NCI-H2029 treated with DMSO at 0.1 percent for 48 hours (cell line): Measurements from ENCODE around the gene GSK3B.
"Not testable (repeated sequence)": the region's sequence is repeated elsewhere in the genome, so short reads cannot be mapped to it uniquely, and the experiment has no call there.

ENCODE experiments used
- DNase-seq: peaks from one replicate; lab custom pipeline; 2025; lab: John Stamatoyannopoulos, UW

Gene GSK3B

DNA sequence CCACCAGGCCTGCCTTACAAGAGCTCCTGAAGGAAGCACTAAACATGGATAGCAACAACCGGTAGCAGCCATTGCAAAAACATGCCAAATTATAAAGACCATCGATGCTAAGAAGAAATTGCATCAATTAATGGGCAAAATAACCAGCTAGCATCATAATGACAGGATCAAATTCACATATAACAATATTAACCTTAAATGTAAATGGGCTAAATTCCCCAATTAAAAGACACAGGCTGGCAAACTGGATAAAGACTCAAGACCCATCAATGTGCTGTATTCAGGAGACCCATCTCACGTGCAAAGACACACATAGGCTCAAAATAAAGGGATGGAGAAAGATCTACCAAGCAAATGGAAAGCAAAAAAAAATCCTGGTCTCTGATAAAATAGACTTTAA is 88.5 kb downstream of the GSK3B start:
- DNase-seq: not testable (repeated sequence)

DNA sequence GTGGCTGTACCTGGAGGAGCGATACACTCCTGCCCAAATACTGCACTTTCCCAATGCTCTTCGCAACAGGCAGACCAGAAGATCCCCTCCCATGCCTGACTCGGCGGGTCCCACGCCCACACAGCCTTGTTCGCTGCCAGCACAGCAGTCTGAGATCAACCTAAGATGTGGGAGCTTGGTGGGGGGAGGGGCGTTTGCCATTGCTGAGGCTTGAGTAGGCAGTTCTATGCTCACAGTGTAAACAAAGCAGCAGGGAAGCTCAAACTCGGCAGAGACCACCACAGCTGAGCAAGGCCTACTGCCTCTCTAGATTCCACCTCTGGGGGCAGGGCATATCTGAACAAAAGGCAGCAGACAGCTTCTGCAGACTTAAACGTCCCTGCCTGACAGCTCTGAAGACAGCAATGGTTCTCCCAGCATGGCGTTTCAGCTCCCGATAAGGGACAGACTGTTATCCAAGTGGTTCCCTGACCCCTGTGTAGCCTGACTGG is 90.2 kb downstream of the GSK3B start:
- DNase-seq: not testable (repeated sequence)

DNA sequence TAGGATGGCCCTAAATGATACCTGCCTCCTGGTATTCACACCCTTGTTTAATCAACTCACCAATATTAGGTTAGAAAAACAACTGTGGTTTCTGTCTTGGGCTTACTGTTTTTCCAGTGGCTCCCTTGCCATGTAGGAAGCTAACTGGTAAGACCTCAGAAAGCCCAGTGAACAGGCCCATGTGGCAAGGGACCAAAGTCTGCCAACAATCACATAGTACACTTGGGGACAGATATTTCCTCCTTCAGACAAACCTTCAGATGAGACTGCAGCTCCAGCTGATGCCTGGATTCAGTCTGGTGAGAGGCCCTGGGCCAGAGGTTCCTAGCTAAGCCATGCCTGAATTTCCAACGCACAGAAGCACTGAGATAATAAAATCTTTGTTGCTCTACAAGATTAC is 96.1 kb downstream of the GSK3B start:
- no peak for DNase-seq

DNA sequence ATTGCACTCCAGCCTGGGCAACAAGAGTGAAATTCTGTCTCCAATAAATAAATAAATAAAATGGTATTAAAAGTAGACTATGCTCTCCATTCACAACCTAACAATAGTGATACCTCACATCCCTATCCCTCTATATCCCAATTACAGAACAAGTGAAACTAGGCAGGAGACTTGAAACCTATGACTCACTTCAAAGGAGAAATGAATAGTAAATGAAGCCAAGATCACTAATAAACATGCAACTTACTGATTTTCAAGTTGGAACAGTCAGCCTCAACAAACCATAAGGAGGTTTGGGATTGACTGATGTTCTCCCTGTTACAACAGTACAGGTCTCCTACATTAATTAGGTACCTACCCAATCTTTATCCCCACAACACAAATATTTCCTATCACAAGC is 103.4 kb downstream of the GSK3B start:
- no peak for DNase-seq

DNA sequence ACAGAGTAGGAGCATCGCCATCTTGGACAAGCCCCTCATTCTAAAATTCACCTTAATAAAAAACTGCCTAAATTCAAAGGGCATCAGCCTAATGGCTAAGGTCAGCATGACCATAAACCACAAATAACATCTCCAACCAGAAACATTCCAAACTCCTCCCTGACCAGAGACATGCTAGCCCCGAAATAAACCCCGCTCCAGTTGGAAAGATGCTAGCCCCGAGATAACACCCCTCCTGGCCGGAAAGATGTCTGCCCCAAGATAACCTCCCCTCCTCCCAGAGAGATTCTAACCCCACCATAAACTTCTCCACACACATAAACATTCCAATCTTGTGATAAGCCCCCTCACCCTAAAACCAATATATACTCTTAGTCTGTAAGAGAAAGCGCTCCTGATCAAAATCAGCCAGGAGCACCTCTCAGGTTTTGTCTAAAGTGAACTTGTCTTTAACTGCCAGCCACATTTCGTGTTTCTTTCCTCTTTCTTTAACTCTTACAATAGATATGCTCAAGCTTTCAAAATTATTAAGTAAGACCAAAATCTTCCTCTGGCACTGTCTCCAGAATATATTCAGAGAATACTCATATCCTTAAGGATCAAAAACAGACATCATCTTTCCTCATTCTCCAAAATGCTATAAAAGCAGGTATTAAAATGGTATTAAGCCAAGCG is 104.1 kb downstream of the GSK3B start:
- DNase-seq: no peak

DNA sequence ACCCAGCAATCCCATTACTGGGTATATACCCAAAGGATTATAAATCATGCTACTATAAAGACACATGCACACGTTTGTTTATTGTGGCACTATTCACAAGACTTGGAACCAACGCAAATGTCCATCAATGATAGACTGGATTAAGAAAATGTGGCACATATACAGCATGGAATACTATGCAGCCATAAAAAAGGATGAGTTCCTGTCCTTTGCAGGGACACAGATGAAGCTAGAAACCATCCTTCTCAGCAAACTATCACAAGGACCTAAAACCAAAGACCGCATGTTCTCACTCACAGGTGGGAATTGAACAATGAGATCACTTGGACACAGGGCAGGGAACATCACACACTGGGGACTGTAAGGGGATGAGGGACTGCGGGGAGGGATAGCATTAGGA is 107.4 kb downstream of the GSK3B start:
- DNase-seq: not testable (repeated sequence)

DNA sequence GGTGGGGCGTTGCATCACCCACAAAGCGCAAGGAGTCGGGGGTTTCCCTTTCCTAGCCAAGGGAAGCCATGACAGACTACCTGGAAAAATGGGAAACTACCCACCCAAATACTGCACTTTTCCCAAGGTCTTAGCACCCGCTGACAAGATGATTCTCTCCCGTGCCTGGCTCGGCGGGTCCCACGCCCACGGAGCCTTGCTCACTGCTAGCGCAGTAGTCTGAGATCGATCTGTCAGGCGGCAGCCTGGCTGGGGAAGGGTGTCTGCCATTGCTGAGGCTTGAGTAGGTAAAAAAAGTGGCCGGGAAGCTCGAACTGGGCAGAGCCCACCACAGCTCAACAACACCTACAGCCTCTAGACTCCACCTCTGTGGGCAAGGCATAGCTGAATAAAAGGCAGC is 112.9 kb downstream of the GSK3B start:
- DNase-seq: no peak

DNA sequence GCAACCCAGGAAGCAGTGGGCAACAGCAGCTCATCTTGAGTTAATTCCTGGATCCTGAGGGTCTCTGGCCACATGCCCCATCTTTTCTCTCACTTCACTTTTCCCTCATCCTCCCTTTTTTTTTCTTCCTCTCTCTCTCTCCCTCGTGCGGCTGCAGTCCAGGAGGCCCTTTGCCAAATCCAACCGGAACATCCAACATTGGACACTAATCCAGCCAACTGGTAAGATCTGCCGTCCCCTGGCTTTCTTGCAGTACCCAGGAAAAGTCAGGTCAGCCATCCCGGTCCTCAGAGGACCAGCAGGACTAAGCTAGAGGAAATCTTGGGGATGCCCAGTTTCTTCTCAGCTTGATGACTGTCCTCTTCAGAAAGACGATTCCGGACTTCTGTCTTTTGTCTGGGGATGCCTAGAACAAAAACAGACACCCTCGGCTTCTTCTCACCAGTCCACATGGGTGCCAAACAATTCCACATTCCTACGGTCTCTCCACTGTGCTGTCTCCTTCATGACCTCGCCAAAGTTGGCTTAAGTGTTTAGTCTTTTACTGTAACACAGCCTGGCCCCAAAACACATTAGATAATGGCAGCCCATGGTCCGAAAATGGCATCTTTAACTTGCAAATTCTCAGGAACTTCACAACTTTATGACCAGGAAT is 115.6 kb downstream of the GSK3B start:
- no peak for DNase-seq

DNA sequence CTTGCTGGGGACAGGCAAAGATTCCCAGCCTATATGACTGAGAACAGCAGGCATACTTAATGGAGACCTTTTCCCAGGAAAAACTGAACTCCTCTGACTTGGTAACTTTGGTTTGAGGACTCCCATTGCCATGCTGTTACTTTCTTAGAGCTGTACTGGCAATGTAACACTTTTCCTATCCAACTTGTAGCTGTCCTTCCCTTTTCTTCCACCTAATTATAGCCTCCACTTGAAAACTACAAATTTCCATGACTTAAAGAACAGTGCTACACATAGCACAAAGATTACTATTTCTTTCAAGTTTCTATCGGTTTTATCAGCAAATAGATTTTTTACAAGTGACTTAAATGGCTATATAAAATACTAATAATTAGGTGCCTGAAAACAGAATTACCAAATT is 116.9 kb downstream of the GSK3B start:
- DNase-seq: no peak

DNA sequence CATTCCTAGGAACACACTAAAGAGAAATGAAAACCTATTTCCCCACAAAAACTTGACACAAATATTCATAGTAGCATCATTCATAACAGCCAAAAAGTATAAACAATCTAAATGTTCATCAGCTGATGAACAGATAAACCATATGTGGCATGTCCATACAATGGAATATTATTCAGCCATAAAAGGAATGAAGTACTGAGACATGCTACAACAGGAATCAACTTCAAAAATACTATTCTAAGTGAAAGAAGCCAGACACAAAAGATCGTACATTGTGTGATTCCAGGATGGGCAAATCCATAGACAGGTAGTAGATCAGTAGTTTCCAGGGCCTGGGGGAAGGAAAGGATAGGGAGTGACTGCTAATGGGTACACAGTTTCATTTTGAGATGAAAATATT is 118.0 kb downstream of the GSK3B start:
- DNase-seq: no peak

DNA sequence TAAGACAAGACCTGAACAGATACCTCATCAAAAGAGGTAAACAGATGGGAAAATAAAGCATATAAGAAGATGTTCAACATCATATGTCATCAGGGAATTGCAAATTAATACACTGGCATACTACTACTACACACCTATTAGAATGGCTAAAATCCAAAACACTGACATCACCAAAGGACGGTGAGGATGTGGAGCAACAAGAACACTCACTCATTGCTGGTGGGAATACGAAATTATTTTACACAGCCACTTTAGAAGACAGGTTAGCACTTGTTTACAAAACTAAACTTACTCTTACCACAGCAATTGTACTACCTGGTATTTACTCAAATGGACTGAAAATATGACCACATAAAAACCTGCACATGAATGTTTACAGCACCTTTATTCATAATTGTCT is 119.6 kb downstream of the GSK3B start:
- no peak for DNase-seq

DNA sequence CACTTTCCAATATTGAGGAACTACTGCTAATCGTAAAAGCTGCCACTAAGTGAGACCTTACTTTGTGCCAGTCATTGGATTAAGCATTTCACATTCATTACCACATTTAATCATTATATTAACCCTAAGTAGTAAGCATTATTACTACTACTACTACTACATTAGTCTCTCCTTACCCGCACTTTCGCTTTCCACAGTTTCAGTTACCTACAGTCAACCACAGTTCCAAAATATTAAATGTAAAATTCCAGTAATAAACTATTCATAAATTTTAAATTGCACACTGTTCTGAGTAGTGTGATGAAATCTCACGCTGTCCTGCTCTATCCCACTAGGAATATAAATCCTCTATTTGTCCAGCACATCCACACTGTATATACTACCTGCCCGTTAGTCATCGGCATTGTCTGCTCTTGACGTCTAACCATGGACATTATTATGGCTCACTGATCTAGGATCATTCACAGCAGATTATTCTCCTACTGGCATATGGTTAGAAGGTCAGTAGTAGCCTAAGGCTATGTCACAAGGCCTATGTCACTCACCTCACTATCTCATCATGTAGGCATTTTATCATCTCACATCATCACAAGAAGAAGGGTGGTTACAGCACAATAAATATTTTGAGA is 121.1 kb downstream of the GSK3B start:
- no peak for DNase-seq

DNA sequence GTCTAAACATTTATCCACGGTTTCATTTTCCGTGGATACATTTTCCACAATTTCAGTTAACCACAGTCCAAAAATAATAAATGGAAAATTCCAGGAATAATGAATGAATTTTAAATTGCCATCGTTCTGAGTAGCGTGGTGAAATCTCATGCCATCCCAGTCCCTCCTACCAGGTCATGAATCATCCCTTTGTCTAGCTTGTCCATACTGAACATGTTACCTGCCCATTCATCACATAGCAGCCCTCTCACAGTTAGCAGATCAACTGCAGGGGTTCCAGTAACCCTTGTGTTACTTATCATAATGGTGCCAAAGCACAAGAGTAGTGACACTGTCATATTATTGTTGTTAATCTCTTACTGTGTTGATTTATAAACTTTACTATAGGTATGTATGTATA is 124.5 kb downstream of the GSK3B start:
- DNase-seq: no peak

DNA sequence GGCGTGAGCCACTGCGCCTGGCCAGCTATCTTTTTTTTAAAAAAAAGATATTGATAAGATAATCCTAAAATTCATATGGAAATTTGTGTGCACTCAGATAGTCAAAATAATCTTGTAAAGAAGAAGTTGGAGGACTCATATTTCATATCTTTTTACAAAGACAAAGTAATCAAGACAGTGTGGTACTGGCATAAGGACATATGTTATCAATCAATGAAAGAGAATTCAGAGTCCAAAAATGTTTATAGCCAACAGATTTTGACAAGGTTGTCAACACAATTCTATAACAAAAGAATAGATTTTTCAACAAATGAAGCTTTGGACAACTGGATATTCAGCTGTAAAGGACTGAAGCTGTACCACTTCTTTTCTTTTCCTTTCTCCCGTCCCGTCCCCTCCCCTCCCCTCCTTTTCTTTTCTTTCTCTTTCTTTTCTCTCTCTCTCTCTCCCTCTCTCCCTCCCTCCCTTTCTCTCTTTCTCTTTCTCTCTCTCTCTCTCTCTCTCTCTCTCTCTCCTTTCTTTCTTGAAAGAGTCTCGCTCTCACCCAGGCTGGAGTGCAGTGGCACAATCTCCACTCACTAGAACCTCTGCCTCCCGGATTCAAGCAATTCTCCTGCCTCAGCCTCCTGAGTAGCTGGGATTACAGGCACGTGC is 126.8 kb downstream of the GSK3B start:
- no peak for DNase-seq

DNA sequence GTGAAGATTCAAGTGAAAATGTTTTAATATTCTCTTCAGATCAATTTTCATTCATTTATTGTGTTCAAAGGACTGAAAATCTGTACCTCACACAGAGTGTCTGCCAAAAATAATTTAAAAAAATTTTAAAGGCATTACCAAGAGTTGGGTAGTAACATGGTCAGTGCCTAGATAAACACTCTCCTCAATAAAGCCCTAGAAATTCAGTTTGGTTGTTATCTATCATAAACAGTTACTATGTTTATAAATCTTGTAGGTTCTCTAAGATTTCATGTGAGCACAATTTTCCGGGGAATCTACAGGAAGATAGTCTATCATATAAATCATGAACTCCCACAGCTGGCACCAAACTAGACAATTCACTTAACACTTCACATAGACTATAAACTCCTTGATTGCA is 128.6 kb downstream of the GSK3B start:
- DNase-seq: no peak

DNA sequence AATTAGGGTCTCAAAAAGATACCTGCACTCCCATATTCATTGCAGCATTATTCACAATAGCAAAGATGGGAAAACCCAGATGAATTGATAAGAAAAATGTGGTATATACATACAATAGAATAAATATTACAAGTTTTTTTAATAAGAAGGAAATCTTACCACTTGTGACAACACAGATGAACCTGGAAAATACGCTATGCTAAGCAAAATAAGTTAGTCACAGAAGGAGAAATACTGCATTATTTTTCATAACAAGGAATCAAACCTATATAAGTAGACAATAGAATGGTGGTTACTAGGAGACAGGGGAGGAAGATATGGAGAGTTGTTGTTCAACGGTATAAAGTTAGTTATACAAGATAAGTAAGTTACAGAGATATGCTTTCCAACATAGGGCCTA is 130.0 kb downstream of the GSK3B start:
- no peak for DNase-seq

DNA sequence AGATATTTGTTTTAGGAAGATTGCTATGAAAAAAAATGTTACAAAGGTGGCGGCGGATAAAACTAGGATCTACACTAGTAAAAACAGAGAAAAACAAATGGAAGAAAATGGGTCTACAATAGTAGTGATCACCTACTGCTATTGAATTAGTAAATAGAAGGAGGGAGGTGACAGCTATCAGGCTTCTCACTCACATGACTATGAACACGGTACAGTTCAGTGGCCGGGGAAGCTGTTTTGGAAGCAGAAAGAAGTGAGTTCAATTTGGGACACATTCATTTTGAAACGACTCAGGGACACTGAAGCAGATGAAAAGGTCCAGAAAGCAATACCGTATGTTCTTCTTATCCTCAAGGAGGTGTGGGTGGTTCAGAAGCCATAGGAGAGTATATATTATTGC is 138.3 kb downstream of the GSK3B start:
- DNase-seq: no peak

DNA sequence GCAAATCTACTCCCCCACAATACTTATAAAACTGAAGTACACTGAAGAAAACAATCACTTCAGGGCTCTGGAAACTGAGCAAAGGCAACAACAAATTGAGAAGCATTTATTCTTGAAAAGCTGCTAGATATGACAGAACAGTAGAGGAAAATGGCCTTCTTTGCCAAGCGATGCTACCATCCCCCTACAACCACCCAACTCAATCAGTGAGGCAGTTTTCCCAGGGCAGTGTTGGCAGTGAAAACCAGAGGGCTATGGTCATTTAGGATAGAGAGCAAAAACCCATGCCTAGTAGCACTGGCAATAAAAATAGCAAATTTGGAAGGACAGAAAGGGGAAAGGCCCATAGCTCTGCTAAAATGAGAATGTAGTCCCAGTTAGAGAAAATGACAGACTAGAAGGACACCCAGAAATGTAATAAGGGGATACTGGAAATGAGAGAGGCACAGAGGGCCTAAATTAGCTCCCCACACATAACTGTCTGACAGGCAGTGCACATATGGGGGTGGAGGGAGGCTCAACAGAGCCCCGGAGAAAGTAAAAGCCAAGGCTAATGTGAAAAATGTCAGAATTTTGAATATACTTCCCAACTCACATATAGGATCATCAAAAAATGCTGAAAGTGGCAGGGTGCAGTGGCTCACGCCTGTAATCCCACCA is 143.5 kb downstream of the GSK3B start:
- DNase-seq: no peak

DNA sequence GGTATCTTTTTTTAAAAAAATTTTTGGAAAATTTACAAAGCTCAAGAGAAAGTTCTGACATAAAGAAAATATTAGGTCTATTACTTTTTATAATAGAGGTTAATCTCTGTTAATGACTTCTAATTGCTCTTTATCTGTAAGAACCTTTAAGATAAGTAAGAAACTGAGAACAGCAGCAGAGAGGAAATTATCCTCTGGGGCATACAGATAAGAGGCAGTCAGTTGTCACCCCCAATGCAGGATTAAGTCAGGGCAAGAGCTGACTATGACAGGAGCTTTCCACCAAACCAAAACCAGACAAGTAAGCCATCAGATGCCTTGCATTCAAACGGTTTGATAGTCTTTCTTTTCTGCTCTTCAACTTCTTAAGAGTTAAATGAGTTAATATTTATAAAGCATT is 149.0 kb downstream of the GSK3B start:
- DNase-seq: no peak

DNA sequence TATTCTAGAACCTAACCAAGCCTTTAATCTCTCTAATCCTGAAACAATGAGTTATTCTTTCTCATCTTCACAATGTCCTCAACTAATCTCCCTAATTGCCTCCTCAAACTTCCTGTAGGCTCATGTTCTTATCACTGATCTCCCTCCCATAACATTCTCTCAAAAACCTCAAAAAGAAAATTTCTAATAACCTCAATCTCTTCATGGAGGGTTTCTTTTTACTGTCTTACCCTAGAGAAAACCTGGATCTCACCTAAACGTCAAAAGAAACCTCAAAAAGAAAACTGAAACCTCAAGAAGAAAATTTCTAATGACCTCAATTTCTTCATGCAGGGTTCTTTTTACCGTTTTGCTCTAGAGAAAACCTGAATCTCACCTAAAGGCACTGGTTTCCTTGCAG is 150.2 kb downstream of the GSK3B start:
- DNase-seq: no peak

DNA sequence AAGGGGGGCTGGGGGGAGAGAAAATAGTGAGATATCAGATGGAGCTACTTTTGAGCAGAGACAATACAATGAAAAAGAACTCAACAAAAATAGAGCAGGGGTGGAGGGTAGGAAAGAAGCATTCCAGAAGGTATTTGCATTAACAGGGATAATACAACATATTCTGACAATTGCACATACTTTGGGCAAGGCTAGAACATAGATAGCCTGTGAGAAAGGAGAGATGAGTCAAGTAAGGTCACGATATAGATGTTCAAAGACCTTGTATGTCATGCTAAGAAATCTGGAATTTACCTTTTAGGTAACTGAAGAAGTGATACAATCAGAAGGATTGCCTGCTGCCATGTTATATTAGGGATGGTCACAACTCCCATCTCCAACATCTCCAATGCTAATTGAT is 155.2 kb downstream of the GSK3B start:
- DNase-seq: no peak

DNA sequence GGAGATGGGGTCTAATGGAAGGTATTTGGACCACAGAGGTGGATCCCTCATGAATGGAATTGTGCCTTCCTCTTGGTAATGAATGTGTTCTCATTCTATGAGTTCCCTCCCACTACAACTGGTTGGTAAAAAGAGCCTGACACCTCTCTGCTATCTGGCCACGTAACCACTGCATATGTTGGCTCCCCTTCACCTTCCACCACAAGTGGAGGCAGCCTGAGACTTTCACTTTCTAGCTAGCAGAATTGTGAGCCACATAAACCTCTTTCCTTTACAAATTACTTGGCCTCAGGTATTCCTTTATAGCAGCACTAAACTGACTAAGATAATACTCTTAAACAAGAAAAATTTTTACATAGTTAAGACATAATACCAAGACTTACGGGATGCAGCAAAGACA is 157.0 kb downstream of the GSK3B start:
- DNase-seq: no peak
